Measurements from ENCODE around the gene FERMT1. TPM values are rescaled to one million over a fixed set of nuclear protein-coding genes. Genes with fewer than 3 reads are reported as not detected.

Gene FERMT1
- total and polyA plus RNA-seq, 7 donors, result 0.16 to 31.5 (median 0.41) TPM

GRCh38 chr20:6045566-6045965, 77.3 kb downstream of the FERMT1 start:
- TF ChIP-seq CTCF (IDR thresholded peaks at IDR 0.05), result no peak
- no peak for TF ChIP-seq POLR2A (IDR thresholded peaks at IDR 0.05)
- TF ChIP-seq EP300 (IDR thresholded peaks at IDR 0.05), result no peak
- no peak for TF ChIP-seq POLR2AphosphoS5 (IDR thresholded peaks at IDR 0.05)
- intact Hi-C loops (cut with DNase I), result no loop called here
- Histone ChIP-seq H3K36me3 (peaks cover 6 to 18% (median 9%) of the 10 kb centered on the region in 4 donors), H3K27ac (no peak overlapping the region), H3K4me1 (no peaks in the 10 kb centered on the region), H3K4me3 (no peak overlapping the region), H3K27me3 (no peaks in the 10 kb centered on the region), H3K9me3 (no peaks in the 10 kb centered on the region)
- no peak for DNase-seq

GRCh38 chr20:6044115-6044514, 78.7 kb downstream of the FERMT1 start:
- no peaks in the 10 kb centered on the region for H3K4me1 ChIP-seq
- TF ChIP-seq EP300 (IDR thresholded peaks at IDR 0.05) (no peak), POLR2A (IDR thresholded peaks at IDR 0.05) (no peak), CTCF (IDR thresholded peaks at IDR 0.05) (no peak), POLR2AphosphoS5 (IDR thresholded peaks at IDR 0.05) (no peak)
- WGBS, 2 donors, result 85 to 86% methylated on average over 2 of the region's 2 CpGs
- intact Hi-C loops (cut with DNase I), result no loop called here
- no peak overlapping the region for H3K4me3 ChIP-seq
- H3K36me3 ChIP-seq, result peaks cover 6 to 31% (median 10%) of the 10 kb centered on the region in 4 donors
- no peak overlapping the region for H3K27ac ChIP-seq
- no peaks in the 10 kb centered on the region for H3K9me3 ChIP-seq
- DNase-seq, result no peak
- H3K27me3 ChIP-seq, result no peaks in the 10 kb centered on the region

GRCh38 chr20:6041808-6042265, 81.0 kb downstream of the FERMT1 start:
- no peaks in the 10 kb centered on the region for H3K27me3 ChIP-seq
- intact Hi-C loops (cut with DNase I), result no loop called here
- H3K4me3 ChIP-seq, result no peak overlapping the region
- no peak for DNase-seq
- H3K9me3 ChIP-seq, result no peaks in the 10 kb centered on the region
- TF ChIP-seq POLR2A (IDR thresholded peaks at IDR 0.05) (no peak), POLR2AphosphoS5 (IDR thresholded peaks at IDR 0.05) (no peak), EP300 (IDR thresholded peaks at IDR 0.05) (no peak), CTCF (IDR thresholded peaks at IDR 0.05) (no peak)
- H3K36me3 ChIP-seq, result peaks cover 6 to 53% (median 14%) of the 10 kb centered on the region in 4 donors
- 95% methylated on average over 26 of the region's 26 CpGs for WGBS, 2 donors
- no peaks in the 10 kb centered on the region for H3K4me1 ChIP-seq
- no peak overlapping the region for H3K27ac ChIP-seq

GRCh38 chr20:6040958-6041807, 81.6 kb downstream of the FERMT1 start:
- Histone ChIP-seq H3K9me3 (no peaks in the 10 kb centered on the region), H3K4me1 (no peaks in the 10 kb centered on the region), H3K4me3 (no peak overlapping the region), H3K36me3 (peaks cover 6 to 60% (median 18%) of the 10 kb centered on the region in 4 donors), H3K27me3 (no peaks in the 10 kb centered on the region), H3K27ac (no peak overlapping the region)
- 92 to 95% methylated on average over 67 of the region's 67 CpGs for WGBS, 2 donors
- DNase-seq, result no peak
- TF ChIP-seq POLR2AphosphoS5 (IDR thresholded peaks at IDR 0.05), result no peak
- TF ChIP-seq CTCF (IDR thresholded peaks at IDR 0.05), result no peak
- TF ChIP-seq POLR2A (IDR thresholded peaks at IDR 0.05), result no peak
- TF ChIP-seq EP300 (IDR thresholded peaks at IDR 0.05), result no peak
- intact Hi-C loops (cut with DNase I), result no loop called here

All from sigmoid colon (tissue), 7 donors.